Mesendoderm (in vitro differentiated cells): Measurements from ENCODE around the gene SPACA7.

Experiments used
- DNase-seq: peaks from one replicate; pipeline ENCODE4 v3.0.0; 2013
- H2AK5ac ChIP-seq: 2 replicates; pipeline ENCODE4 v1.6.1; 2013; ENCODE audit warnings: low read length, inconsistent platforms
- H2BK120ac ChIP-seq: 2 replicates; pipeline ENCODE4 v1.6.1; 2013; ENCODE audit warnings: low read depth, mild to moderate bottlenecking, low read length, moderate library complexity, mixed read lengths
- H2BK15ac ChIP-seq: replicated peaks from 2 replicates; pipeline ENCODE4 v1.6.1; 2013; ENCODE audit warnings: low read depth, mild to moderate bottlenecking, moderate library complexity
- H2BK5ac ChIP-seq: 2 replicates; pipeline ENCODE4 v1.6.1; 2013; ENCODE audit warnings: low read length, inconsistent platforms
- H3K18ac ChIP-seq: 2 replicates; pipeline ENCODE4 v1.6.1; 2013; ENCODE audit warnings: mild to moderate bottlenecking, low read length, mixed read lengths
- H3K23ac ChIP-seq: one replicate; pipeline ENCODE4 v1.6.1; 2013; ENCODE audit warnings: low read length
- H3K27ac ChIP-seq: 2 replicates; pipeline ENCODE4 v1.5.1; 2013; ENCODE audit warnings: low read depth, mild to moderate bottlenecking, inconsistent platforms, low read length, moderate library complexity
- H3K27me3 ChIP-seq: 2 replicates; pipeline ENCODE4 v1.6.1; 2013; ENCODE audit warnings: low read length, control low read depth, mild to moderate bottlenecking, inconsistent platforms; ENCODE audit not compliant: insufficient read depth, poor library complexity
- H3K36me3 ChIP-seq: 2 replicates; pipeline ENCODE4 v1.6.1; 2013; ENCODE audit warnings: low read length, inconsistent platforms; ENCODE audit not compliant: control insufficient read depth, insufficient read depth
- H3K4ac ChIP-seq: one replicate; pipeline ENCODE4 v1.6.1; 2013; ENCODE audit warnings: low read depth, mild to moderate bottlenecking, low read length, moderate library complexity
- H3K4me1 ChIP-seq: 2 replicates; pipeline ENCODE4 v1.6.1; 2013; ENCODE audit warnings: low read depth, low read length, inconsistent platforms; ENCODE audit not compliant: control insufficient read depth
- H3K4me2 ChIP-seq: 2 replicates; pipeline ENCODE4 v1.6.1; 2013; ENCODE audit warnings: low read length
- H3K4me3 ChIP-seq: 2 replicates; pipeline ENCODE4 v1.5.1; 2013; ENCODE audit warnings: mild to moderate bottlenecking, low read length
- H3K56ac ChIP-seq: one replicate; pipeline ENCODE4 v1.6.1; 2013; ENCODE audit warnings: low read length
- H3K79me1 ChIP-seq: 2 replicates; pipeline ENCODE4 v1.6.1; 2013; ENCODE audit warnings: low read length, inconsistent platforms
- H3K79me2 ChIP-seq: 2 replicates; pipeline ENCODE4 v1.6.1; 2013; ENCODE audit warnings: mild to moderate bottlenecking, low read length; ENCODE audit not compliant: control insufficient read depth, insufficient read depth
- H3K9ac ChIP-seq: 2 replicates; pipeline ENCODE4 v1.6.1; 2013; ENCODE audit warnings: low read length, inconsistent platforms
- H4K5ac ChIP-seq: one replicate; pipeline ENCODE4 v1.6.1; 2013; ENCODE audit warnings: low read length
- H4K8ac ChIP-seq: one replicate; pipeline ENCODE4 v1.6.1; 2013; ENCODE audit warnings: low read depth, mild to moderate bottlenecking, control low read depth, low read length, moderate library complexity
- WGBS: extraction: QIAGEN DNeasy Blood & Tissue Kit; methylation state at CpG from one replicate; pipeline ENCODE4 v1.1.7; 2013; ENCODE audit warnings: low lambda C conversion rate, missing lambda C conversion rate; ENCODE audit not compliant: insufficient coverage; ENCODE audit errors: extremely low coverage; 5-methylcytosine and 5-hydroxymethylcytosine counted together

SPACA7 gene

GRCh38 chr13:112356190-112356589, 20.0 kb upstream of the SPACA7 start:
- H3K4me1 ChIP-seq: no peaks in the 10 kb centered on the region
- H3K4me3 ChIP-seq: no peak overlapping the region
- no peak overlapping the region for H2BK15ac ChIP-seq
- no peak overlapping the region for H2AK5ac ChIP-seq
- no peak overlapping the region for H4K8ac ChIP-seq
- H2BK5ac ChIP-seq: no peak overlapping the region
- H3K79me2 ChIP-seq: no peaks in the 10 kb centered on the region
- H3K18ac ChIP-seq: no peak overlapping the region
- no peaks in the 10 kb centered on the region for H3K79me1 ChIP-seq
- H3K27me3 ChIP-seq: no peaks in the 10 kb centered on the region
- H3K4me2 ChIP-seq: no peak overlapping the region
- no peak for DNase-seq
- H4K5ac ChIP-seq: no peak overlapping the region
- H3K36me3 ChIP-seq: no peaks in the 10 kb centered on the region
- no peak overlapping the region for H3K27ac ChIP-seq
- H3K4ac ChIP-seq: no peak overlapping the region
- H3K56ac ChIP-seq: no peak overlapping the region
- WGBS: no CpG with 5 or more reads among the region's 13 CpGs
- no peak overlapping the region for H3K9ac ChIP-seq
- no peak overlapping the region for H3K23ac ChIP-seq
- H2BK120ac ChIP-seq: no peak overlapping the region

GRCh38 chr13:112358156-112358555, 18.0 kb upstream of the SPACA7 start:
- DNase-seq: no peak
- Histone ChIP-seq H2BK120ac (no peak overlapping the region), H3K9ac (no peak overlapping the region), H2AK5ac (no peak overlapping the region), H4K8ac (no peak overlapping the region), H3K4ac (no peak overlapping the region), H3K23ac (no peak overlapping the region), H3K18ac (no peak overlapping the region), H3K27ac (no peak overlapping the region), H2BK5ac (no peak overlapping the region), H3K27me3 (no peaks in the 10 kb centered on the region), H4K5ac (no peak overlapping the region), H2BK15ac (no peak overlapping the region), H3K79me2 (no peaks in the 10 kb centered on the region), H3K36me3 (no peaks in the 10 kb centered on the region), H3K4me2 (no peak overlapping the region), H3K56ac (no peak overlapping the region), H3K79me1 (no peaks in the 10 kb centered on the region), H3K4me1 (no peaks in the 10 kb centered on the region), H3K4me3 (no peak overlapping the region)
- 100% methylated on average over 4 of the region's 4 CpGs for WGBS

- Histone ChIP-seq H2BK120ac (no peak overlapping the region), H2BK15ac (no peak overlapping the region), H3K36me3 (no peaks in the 10 kb centered on the region), H3K27me3 (no peaks in the 10 kb centered on the region), H2BK5ac (no peak overlapping the region), H4K5ac (no peak overlapping the region), H3K4me3 (no peak overlapping the region), H3K27ac (no peak overlapping the region), H3K4ac (no peak overlapping the region), H3K79me1 (no peaks in the 10 kb centered on the region), H4K8ac (no peak overlapping the region), H3K56ac (no peak overlapping the region), H3K9ac (no peak overlapping the region), H3K4me2 (no peak overlapping the region), H3K23ac (no peak overlapping the region), H3K18ac (no peak overlapping the region), H2AK5ac (no peak overlapping the region), H3K4me1 (no peaks in the 10 kb centered on the region), H3K79me2 (no peaks in the 10 kb centered on the region)
- WGBS: no CpG with 5 or more reads among the region's 5 CpGs
- no peak for DNase-seq
These were observed 14.1 kb upstream of the SPACA7 start for GRCh38 chr13:112362021-112362420.

- no peak overlapping the region for H3K4ac ChIP-seq
- no peak for DNase-seq
- H2BK5ac ChIP-seq: no peak overlapping the region
- H3K18ac ChIP-seq: no peak overlapping the region
- H4K8ac ChIP-seq: no peak overlapping the region
- no peak overlapping the region for H2BK15ac ChIP-seq
- H3K27ac ChIP-seq: no peak overlapping the region
- H3K4me3 ChIP-seq: no peak overlapping the region
- no peak overlapping the region for H3K56ac ChIP-seq
- WGBS: no CpG with 5 or more reads among the region's 12 CpGs
- H2AK5ac ChIP-seq: no peak overlapping the region
- no peak overlapping the region for H3K23ac ChIP-seq
- H3K36me3 ChIP-seq: no peaks in the 10 kb centered on the region
- H3K9ac ChIP-seq: no peak overlapping the region
- H3K79me1 ChIP-seq: no peaks in the 10 kb centered on the region
- H2BK120ac ChIP-seq: no peak overlapping the region
- no peaks in the 10 kb centered on the region for H3K4me1 ChIP-seq
- no peaks in the 10 kb centered on the region for H3K27me3 ChIP-seq
- H4K5ac ChIP-seq: no peak overlapping the region
- no peak overlapping the region for H3K4me2 ChIP-seq
- H3K79me2 ChIP-seq: no peaks in the 10 kb centered on the region
These were observed 12.2 kb upstream of the SPACA7 start for GRCh38 chr13:112363867-112364528.

GRCh38 chr13:112366907-112367646, 9.1 kb upstream of the SPACA7 start:
- H3K4me1 ChIP-seq: no peaks in the 10 kb centered on the region
- no CpG with 5 or more reads among the region's 4 CpGs for WGBS

More at GRCh38 chr13:112366907-112367646, 9.1 kb upstream of the SPACA7 start:
- Histone ChIP-seq H4K8ac (no peak overlapping the region), H3K4me2 (no peak overlapping the region), H3K9ac (no peak overlapping the region), H4K5ac (no peak overlapping the region), H2BK120ac (no peak overlapping the region), H3K23ac (no peak overlapping the region), H3K4me3 (no peak overlapping the region), H3K36me3 (no peaks in the 10 kb centered on the region), H2AK5ac (no peak overlapping the region), H3K79me1 (no peaks in the 10 kb centered on the region), H3K79me2 (no peaks in the 10 kb centered on the region), H2BK5ac (no peak overlapping the region), H3K56ac (no peak overlapping the region), H2BK15ac (no peak overlapping the region), H3K27me3 (no peaks in the 10 kb centered on the region), H3K18ac (no peak overlapping the region), H3K4ac (no peak overlapping the region), H3K27ac (no peak overlapping the region)
- DNase-seq: no peak
